B cell (primary cell): Measurements from ENCODE around the gene IFIT1B.

Experiments
- CTCF ChIP-seq: fragments of 200-600 bp; IDR thresholded peaks from one replicate; pipeline ENCODE4 v1.8.0; 2022; ENCODE audit warnings: antibody characterized with exemption, mild to moderate bottlenecking
- EZH2 ChIP-seq: IDR thresholded peaks from 2 replicates; pipeline ENCODE4 v1.6.1; 2012; ENCODE audit warnings: borderline replicate concordance, low read depth, mild to moderate bottlenecking, moderate library complexity, low read length; ENCODE audit not compliant: insufficient read depth, poor library complexity, severe bottlenecking

DNA sequence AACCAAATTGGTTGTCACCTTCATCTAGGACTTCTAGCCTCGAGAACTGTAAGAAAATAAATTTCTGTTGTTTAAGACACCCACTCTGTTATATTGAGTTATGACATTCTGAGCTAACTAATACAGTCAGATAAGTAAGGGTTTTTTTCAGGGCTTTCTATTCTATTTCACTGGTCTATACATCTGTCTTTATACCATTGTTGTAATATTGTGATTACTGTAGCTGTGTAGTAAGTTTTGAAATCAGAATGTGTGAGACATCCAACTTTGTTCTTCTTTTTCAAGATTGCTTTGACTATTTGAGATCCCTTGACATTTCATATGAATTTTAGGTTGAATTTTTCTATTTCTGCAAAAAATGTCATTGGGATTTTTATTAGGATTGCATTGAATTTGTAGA, 22.1 kb downstream of the IFIT1B start:
- TF ChIP-seq CTCF (no peak), EZH2 (no peak)
